ENCODE measurements around the gene URAD.
"Not testable (repeated sequence)": the region's sequence is repeated elsewhere in the genome, so short reads cannot be mapped to it uniquely, and the experiment has no call there.

The URAD gene

DNA sequence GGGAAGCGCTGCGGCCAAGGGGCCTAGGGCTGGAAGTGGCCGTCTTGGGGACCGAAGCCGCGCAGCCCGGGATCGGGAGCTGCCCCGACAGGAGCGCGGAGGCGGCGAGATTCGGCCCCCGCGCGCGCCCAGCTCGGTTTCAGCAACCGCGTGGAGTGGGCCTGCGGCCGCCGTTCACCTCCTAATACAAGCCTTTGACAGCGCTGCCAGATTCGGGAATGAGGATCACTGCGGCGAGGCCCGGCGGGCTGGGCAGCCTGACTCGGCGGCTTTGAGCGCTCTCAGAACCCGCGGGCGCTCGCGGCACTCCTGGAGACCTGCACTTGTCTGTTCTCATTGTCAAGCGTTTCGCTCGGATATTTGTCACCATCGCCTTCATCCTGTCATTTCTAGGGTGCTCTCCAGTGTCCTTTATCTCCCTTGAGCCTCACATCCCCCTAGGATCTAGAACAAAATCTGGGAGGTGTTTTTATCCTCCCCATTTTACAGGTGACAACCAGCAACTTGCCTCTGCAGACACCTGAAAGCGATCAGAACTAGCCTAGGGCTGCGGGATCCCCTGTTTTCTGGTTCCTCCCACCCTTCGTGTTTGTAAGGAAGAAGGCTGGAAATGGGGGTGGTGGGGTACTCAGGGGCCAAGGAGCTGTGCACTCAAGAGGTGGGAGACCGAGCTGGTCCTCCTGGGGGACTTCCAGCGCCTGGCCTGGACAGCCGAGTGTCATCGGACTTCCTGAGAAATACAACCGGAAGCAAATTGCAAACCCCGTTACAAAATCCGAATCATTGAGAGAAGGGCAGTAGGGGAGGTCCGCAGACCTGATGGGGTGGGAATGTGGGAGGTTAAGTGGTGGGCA, 17.9 kb downstream of the URAD start:
- no peak for DNase-seq (ENCODE audit: low read depth)

DNA sequence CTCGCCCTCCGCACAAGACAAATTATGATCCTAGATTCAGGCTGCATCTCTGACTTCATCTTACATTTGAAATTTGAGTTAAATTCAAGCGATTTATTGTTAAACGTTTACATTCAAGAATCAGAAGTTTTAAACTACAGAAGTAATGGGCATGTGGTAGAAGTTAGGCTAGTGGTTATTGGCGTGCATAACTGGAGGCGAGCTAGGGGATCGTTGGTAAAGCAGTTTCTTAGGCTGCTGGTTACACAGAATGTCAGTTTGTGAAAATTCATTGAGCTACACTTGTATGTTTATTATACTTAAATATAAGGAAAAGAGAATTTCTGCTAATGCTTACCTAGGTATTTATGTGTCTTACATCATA, 18.6 kb downstream of the URAD start:
- no peak for DNase-seq (ENCODE audit: low read depth)

DNA sequence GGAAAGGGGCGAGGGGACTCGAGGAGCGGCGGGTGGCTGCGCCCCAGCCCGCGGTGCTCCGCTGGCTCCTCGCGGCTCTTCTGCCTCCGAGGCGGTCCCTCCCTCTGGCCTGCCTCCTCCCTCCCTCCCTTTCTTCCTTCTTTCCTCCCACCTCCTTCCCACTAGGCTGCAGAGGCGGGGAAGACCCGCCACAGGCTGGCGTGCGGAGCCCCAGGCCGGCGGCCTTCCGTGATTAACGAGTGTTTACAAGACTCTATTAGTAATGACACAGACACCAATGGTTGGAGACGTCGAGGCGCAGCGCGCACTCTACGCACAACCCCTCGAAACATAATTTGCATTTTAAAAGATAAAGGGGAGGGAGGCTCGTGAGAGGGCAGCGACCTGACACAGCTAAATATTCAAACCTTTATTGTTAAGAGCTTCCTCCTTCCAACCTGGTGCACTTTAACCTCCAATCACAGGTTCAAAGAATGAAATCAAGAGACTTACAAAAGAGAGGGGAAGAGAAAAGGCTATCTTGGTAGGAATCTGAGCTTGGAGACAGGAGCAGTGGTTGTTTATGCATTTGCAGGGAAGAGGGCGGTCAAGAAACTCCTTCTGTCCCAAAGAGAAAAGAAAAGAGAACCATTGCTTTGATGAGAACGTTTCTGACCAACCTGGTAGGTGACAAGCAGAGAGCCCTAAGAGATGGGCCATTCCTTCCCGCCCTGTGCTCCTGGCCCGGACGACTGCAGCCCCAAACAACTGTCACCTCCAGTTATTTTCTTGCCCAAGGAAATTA, 19.2 kb downstream of the URAD start, which contains the start of gene CDX2:
Gene CDX2, minus strand, starts transcription at position 234 of the 784 bp plus-strand sequence. CDS start 309 bp downstream, outside the sequence.
- DNase-seq (ENCODE audit: low read depth), result no peak

DNA sequence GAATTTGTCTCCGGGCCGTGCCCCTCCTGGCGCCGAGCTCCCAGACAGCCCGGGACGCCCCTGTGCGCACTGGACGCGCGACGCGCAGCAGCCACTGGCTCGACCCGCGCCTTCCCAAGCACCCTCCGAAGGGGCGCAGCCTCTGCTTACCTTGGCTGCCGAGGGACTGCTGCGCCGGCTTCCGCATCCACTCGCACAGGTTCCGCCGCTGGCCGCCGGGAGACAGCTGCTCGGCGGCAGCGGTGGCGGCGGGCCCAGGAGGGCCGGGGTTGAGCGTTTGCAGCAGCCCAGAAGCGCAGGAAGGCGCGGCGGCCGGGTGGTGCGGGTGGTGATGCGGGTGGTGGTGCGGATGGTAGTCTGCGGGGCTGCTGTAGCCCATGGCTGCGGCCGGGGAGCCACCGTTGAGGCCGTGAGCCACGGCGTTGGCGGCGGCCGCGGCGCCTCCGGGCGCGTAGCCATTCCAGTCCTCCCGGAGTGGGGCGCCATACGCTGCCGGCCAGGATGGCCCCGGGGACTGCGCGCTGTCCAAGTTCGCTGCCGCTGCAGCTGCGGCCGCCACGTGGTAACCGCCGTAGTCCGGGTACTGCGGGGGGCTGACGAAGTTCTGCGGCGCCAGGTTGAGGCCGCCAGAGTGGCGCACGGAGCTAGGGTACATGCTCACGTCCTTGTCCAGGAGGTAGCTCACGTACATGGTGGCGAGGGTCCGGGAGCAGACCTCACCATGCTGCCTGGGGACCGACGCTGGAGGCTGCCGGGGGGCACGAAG, 20.0 kb downstream of the URAD start:
- no peak for DNase-seq (ENCODE audit: low read depth)

DNA sequence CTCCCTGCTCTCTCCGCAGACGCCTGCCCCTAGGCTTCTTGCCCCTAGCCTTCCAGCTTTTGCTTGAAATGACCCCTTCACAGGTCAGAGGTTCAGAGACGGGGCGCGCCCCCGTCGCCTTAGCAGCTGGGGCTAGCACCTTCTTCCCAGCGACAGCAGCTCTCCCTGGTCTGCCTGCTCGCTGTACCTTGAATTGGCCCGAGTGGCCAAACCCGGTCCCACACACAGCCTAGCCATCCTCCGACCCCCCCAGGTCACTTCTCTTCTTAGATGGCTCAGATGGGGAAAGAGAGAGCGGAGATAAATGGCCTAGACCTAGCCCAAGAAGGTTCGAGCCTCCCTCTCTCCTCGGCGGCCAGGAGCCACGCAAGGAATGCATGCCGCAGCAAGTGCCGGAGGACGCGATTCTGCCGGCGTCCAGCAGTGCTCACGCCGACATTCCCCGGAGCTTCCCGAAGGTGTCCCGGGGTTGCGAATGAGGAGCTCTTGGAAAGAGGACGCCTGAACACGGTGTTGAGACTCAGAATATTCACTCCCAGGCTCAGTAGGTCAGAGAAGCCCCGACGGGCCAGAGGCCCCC, 20.7 kb downstream of the URAD start:
- DNase-seq (ENCODE audit: low read depth), result no peak

DNA sequence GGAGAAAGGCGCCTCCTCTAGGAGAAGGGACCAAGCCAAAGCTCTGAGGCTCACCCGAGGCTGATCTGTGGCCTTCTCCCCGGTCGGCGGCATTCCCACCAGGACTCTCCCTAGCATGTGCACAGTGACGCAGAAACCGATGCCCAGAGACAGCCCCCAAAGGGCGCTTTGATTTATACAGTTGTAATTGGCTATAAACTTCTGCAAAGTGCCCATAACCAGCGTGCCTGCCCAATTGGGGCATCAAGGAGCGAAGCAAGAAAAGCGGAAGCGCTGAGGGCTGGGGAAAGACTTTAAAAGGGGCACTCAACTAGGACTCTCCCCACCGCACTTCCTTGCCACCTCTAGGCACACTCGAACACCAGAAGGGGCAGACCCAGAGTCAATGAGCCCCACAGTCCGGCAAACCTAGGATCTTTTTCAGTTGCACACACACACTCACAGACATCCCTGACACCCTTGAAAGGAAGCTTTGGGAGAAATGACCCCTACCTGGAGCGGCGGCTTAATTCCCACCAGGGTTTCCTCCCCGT, 21.2 kb downstream of the URAD start:
- DNase-seq (ENCODE audit: low read depth), result no peak

DNA sequence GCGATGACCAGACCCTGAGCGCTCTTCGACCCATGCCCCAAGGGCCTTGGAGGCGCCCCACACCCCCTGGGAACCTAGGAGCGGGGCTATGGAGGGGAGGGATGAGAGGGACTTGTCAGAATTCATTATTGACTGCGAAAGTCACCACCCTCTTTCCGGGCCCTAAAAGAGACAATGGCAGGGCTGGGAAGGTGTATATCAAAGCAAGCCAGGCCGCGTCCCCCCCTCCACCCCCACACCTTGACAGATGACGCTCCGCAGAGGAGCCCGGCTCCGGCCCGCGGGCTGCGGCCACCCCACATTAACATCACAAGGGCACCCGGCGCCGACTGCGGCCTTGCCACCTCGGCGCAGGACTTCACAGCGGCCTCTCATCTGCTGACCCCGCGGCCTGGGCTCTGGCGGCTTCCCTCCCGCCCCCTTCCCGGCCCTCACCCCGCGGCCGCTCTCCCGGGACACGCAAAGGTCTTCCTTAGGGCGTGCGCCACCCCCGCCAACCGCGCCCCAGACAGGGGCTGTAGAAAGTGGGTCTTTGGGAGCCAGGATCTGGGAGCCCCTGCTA, 21.8 kb downstream of the URAD start:
- no peak for DNase-seq (ENCODE audit: low read depth)

DNA sequence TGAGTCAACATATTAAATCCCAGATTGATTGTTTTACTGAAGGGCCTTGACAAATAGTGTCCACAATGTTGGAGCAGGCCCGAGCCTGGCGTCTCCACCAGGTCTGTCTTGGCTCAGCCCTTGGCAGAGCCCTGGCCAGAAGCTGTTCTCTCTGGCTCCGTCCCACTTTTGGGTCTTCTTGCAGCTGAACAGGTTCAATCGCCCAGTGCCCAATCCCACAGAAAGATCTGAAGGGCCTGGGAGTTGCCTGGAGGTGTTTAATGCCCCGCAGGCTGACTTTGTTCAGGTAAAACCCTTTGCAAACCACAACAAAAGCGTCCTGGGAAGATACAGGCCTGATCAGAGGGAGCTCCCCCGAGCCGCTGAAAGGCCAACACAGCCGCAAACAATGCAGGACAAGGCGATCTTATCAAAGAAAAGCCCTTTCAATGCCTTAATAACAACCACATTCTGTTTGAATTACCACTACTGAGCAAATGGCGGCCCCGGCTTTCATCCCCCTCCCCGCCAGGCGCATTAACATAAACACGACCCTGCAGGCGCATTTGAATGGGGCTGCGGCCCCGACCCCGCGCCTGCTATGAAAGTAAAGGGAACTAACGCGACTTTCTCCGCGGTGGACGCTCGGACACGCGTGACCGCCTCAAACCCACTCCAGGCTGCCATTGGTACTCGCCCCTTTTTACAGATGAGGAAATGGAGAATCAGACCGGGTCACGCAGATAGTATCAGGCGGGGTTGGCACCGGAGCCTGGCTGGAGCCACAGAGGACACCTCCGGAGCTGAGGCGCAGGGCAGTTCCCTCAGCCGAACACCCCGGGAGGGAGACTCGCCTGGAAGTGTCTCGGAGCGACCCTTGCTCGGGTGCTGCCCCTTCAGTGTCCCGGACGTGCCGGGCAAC, 22.5 kb downstream of the URAD start:
- no peak for DNase-seq (ENCODE audit: low read depth)

DNA sequence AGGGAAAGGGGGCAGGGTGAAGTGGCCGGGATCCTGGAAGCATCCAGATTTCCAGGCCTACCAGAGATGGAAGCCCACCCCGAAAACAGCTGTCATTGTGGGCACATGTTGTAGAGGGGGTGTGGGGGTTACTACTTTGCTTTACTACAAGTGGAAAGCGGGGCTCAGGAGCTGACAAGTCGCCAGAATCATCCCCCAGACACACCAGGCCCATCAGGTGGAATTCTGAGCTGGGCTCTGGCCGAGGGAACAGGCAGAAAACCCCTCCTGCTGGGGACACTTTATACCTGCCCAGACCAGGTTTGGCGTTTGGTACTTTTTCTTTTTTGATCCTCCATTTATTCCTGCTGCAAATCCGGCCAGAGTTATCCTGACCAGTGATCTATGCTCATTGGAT, 23.2 kb downstream of the URAD start:
- DNase-seq (ENCODE audit: low read depth), result no peak

DNA sequence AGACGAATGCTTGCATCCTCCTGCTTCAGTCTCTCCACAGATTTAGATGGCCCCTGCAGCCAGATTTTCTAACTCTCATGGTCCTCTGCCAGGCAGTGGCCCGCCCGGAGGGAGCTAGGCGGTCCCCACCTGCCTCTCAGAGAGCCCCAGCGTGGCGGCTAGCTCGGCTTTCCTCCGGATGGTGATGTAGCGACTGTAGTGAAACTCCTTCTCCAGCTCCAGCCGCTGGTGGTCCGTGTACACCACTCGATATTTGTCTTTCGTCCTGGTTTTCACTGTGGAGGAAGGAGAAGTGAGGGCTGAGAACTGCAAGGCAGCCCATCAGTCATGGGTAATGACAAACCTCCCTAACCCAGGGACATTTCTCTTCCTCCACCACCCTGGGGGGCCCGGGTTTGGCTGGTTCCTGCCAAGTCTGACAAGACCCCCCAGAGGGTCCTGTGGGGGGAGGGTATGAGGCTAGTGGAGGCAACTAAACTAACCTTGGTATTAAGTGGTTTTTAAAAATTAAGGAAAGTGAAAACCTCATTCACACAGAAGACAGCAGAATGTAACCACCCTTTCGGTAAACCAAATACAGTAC, 23.7 kb downstream of the URAD start:
- no peak for DNase-seq (ENCODE audit: low read depth)

DNA sequence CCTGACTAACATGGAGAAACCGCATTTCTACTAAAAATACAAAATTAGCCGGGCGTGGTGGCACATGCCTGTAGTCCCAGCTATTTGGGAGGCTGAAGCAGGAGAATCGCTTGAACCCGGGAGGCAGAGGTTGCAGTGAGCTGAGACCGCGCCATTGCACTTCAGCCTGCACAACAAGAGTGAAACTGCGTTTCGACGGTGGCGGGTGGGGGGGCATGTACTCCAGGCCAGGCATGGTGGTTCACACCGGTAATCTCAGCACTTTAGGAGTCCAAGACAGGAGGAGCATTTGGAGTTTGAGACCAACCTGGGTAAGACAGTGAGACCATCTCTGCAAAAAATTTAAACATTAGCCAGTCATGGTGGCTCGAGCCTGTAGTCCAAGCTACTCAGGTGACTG, 24.3 kb downstream of the URAD start:
- not testable (repeated sequence) for DNase-seq (ENCODE audit: low read depth)

DNA sequence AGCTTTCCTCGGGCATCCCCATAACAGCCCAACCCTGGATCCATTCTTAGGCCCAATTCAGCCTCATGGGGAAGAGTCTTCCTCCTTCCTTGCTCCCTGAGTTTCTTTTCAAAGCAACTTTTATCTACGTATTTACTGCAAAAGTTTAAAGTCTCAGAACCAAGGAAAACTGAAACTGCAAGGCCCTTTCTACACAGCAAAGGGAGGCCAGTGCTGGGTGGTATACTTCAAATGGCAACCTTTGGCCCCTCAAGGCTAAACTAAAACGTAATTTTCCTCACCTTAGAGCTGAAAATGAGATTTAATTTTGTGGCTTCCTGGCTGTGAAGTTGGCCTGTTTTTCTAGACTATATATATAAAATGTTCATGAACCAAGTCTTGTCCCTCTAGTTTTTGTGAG, 25.0 kb downstream of the URAD start:
- DNase-seq (ENCODE audit: low read depth), result no peak

DNA sequence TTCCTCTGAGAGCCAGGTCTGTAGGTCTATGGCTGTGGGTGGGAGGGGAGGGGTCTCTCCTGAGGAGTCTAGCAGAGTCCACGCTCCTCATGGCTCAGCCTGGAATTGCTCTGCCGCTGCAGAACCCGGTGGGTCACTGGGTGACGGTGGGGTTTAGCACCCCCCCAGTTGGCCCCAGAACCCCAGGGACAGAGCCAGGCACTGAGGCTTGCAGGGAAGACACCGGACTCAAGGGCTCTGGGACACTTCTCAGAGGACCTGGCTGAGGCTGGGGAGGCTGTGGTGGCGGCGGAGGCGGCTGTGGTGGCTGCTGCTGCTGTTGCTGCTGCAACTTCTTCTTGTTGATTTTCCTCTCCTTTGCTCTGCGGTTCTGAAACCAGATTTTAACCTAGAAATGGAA, 25.5 kb downstream of the URAD start:
- no peak for DNase-seq (ENCODE audit: low read depth)

DNA sequence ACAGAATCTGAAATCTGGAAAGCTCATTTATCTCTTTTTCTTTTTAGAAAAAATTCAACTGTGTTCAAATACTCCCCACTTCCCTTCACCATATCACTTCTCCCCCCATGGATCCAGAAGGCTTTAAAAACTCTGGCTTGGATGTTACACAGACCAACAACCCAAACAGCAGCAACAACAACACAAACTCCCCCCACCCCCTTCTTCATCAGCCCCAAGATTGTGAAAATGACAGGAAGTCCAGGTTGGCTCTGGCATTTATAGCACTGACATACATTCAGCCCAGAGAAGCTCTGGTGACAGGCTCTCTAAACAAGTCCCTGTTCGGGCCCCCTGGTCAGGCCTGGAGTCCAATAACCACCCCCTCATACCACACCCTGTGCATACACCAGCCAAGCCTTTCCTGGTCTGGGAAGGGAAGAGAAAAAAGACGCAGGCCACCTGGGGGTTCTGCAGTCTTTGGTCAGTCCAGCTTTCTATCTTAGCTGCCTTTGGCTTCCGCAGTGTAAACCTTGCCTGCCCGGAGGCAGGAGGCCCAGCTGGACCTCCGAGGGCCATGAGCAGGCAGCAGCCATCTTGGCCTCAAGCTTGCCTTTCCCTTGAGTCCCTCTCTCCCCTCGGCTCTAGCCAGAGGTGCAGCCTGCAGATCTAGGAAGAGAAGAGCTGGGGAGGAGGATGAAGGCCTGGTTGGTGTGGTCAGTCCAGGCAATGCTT, 26.2 kb downstream of the URAD start:
- DNase-seq (ENCODE audit: low read depth), result no peak

DNA sequence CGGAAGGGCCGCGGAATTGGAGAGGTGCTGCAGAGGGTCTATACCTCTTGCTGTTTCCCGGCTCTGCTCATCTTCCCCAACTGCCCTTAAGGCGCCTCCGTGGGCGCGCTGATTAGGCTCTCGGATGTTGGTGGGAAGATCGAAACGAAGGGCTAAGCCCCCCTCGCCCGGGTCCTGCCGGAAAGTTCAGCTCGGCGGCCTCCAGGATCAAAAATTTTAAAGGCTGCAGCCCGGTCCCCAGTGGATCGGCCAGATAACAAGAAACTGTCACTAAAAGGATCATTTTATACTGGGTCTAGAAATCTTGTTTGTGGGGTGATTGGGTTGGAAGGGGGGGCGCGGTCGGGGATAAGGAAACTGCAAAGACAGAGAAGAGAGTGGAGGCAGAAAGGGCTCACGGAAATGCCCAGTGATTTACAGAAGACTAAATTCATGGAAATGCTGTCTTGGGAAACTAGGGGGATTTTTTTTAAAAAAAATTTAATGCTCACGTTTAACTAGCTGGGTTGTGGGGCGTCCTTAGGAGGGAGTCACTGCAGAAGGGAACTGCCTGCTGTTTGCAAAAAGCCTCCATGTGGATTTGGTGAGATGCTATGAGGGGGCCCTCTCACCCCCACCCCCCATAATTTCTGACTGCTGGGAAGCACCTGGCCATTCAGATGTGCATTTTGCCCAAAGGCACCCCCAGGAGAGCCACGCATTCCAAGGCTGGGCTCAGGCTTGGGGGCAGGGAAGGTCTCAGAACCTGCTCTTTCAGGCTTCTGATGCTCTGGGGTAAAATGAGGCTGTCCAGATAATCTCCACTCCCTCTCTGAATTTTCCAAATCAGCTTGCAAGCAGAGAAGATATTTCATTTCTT, 27.0 kb downstream of the URAD start:
- DNase-seq (ENCODE audit: low read depth), result no peak

DNA sequence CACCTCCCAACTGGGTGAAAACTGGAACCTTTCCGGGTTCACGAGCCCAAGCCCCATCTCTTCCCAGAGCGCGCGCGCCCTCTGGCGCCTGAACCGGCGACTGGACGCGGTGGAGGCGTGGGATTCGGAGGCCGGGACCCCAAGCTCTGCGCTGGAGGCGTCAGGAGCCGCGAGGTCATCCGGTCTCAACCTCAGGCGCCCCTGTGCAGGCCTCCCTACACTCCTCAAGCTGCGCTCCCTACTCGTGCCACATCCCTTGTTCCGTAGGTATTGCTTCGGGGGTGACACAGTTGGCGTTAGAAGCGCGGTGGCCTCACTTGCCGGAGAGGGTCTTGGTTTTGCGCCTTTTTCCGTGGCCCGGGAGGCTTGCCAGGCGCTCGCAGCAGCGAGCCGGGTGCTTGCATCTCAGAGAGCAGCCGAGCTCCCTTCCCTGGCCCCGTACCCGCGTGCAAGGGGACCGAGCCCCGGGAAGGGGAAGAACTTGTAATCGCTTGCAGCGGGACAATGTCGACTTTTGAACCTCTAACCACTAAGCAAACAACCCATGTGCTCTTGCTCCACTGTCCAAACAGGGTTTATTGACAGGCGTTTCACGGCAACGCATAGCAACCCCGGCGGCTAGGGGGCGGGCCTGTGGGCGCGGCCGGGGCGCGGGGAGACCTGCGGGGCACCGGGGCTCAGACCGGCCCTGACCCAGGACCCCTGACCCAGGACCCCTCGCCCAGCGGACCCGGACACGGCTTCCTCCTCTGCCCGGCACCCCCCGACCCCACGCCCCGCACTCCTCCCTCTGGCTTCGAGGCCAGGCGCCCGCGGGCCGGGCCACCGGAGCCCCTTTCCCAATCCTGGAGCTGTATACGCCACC, 27.9 kb downstream of the URAD start:
- DNase-seq (ENCODE audit: low read depth), result no peak

DNA sequence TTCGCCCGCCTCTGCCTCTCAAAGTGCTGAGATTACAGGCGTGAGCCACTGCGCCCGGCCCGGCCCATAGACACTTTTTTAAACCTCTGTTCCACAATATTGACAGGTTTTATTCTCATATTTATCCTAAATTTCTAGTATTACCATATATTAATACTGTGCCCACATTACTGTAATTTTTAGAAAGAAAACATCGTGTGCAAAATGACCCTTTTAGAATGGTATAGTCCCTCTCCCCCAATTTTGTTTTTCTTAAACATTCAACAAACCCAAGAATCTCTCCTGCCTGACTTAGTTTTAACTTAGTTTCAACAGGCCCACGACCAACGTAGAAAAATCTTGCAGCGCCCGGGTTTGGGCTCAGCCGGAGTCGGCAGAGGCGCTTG, 28.5 kb downstream of the URAD start:
- DNase-seq (ENCODE audit: low read depth), result no peak
